GM21723 (cell line): ENCODE data around the gene MASP2.
"Not testable (repeated sequence)": the region's sequence is repeated elsewhere in the genome, so short reads cannot be mapped to it uniquely, and the experiment has no call there.

ENCODE experiments used
- ATAC-seq: cut with Tn5 transposase; IDR thresholded peaks from one replicate; pipeline ENCODE4 v1.9.1; 2021; ENCODE audit warnings: mild to moderate bottlenecking, moderate library complexity; ENCODE audit not compliant: unreplicated experiment

The MASP2 gene

GRCh38 chr1:11046625-11047365, at the start of gene MASP2:
TSS of gene MASP2 (minus strand) at chr1:11047239. CDS start at chr1:11047207, 32 bp downstream.
- ATAC-seq, result no peak

GRCh38 chr1:11083784-11084183, 36.7 kb upstream of the MASP2 start:
- ATAC-seq, result not testable (repeated sequence)

DNA sequence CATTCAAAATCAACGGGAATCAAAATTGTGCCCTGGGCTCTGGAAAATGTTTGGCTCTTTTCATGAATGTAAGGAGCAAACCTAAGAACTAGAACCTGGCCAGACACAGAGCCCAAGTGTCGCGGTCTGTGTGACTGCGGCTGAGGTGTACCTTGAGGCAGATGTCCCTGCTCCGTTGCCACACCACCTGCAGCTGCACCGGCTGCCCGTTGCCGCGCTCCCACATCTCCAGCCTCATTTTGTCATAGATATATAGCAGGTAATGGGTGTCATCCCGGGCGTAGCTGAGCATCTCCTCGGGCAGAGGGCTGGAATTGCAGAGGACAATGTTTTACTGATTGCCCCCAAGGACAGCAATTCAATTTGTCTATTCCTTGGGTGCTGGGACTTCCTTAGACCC, 33.9 kb upstream of the MASP2 start:
- no peak for ATAC-seq

DNA sequence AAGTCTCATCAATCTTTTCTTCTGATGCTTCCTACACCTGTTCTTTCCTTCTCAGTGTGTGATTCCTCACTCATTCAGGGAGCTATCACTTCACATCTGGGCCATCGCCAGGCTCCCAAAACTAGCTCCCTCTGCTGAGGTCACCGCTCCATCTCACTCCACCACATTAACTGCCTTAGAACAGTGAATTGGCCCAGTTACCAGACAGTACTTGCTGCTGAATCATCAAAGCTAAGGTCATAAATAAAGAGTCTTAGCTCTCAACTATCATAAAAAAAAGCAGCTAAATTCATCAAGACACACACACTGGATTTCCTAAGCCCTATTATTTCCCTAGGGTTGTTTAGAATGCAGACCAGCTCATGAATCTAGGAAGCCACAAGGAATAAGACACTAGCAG, 31.6 kb upstream of the MASP2 start:
- ATAC-seq, result no peak

- not testable (repeated sequence) for ATAC-seq
Measured at GRCh38 chr1:11073398-11073797, 26.4 kb upstream of the MASP2 start.

- no peak for ATAC-seq
Measured at GRCh38 chr1:11072216-11072917, 25.3 kb upstream of the MASP2 start.

GRCh38 chr1:11071463-11072215, 24.6 kb upstream of the MASP2 start:
- no peak for ATAC-seq

DNA sequence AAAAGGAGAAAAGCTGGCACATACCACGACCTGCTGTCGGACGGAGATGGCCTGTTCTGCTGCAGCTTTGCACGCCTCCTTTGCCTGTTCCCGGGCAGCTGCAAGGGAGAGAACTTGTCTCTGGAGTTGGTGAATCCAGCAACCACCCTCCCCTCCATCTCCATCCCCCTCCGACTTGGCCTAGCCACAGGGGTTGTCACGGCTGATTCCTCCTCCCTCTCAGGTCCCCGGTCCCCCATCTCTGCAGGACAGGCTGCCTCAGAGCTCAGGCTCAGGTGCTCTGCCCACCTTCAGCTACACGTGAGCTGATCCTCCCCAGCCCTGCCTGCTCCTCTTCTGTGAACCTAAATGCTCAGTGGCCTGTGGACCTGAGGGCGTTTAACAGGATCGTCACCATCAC, 23.8 kb upstream of the MASP2 start:
- ATAC-seq, result no peak

GRCh38 chr1:11068600-11069473, 21.8 kb upstream of the MASP2 start:
- ATAC-seq, result no peak

- no peak for ATAC-seq
Measured at GRCh38 chr1:11067716-11068599, 20.9 kb upstream of the MASP2 start.

GRCh38 chr1:11065796-11066195, 18.8 kb upstream of the MASP2 start:
- ATAC-seq, result no peak

DNA sequence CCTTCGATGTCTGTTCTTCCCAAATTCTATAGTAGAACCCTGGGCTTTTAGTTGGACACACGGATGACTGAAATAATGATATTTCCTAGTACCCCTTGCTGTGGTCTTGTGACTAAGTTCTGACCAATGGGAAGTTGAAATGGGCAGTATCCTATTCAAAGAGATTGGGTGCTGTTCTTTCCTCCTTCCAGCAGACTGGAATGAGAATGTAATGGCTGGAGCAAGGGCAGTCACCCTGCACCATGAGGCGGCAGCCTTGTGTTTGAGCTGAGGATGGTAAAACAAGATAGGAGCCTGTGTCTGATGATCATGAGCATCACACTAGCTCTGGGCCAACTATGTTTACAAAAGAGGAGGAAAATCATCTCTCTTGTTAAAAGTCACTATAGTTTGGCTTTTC, 17.9 kb upstream of the MASP2 start:
- ATAC-seq, result no peak

GRCh38 chr1:11063937-11064537, 17.0 kb upstream of the MASP2 start:
- ATAC-seq, result not testable (repeated sequence)

DNA sequence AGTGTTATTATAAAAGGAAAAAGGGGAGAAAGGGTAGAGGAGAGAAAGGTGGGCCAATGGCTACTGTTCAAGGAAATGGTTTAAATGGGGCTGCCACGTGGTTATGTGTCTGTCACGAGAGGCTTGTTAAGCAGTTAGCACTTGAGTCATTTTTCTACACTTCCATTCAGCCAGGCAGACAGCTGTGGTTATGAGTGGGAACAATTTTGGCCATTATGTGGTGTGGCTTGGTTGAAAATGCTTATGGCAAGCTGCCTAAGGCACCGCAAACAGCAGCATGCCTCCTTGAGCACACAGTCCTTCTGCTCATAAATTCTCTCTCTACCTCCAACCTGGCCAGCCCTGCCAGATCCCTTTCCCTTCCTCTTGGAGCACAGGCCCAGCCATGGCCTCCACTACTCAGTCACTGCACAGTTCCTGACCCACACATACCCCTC, 15.9 kb upstream of the MASP2 start:
- no peak for ATAC-seq

DNA sequence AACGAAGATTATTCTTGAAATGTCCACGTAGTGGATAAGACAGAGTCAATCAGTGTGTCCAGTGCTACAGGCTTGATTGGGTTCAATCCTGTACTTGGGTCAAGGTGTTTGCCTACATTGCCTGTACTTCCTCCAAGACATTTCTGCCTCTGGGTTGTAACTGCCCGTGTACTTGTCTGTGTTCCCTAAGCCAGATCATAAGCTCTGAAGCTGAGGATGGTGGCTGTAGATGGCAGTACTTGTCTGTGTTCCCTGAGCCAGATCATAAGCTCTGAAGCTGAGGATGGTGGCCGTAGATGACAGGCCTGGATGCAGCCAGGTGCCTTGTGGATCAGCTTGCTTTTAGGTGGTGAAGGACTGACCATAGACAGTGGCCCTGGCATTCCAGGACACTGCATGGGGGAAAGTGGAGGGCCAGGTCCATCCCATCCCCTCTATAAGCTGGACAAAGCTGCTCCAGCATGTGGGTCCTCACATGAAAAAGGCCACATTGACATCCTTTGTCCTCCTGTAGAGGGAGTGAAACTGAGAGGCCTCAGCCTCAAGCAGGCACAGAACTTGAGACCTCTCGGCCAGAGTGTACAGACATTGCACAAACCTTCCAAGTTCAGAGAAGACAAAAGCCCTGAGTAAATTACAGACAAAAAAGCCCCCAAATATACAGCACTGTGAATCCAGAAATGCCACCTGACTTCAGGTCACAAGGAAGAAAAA, 14.8 kb upstream of the MASP2 start:
- no peak for ATAC-seq

DNA sequence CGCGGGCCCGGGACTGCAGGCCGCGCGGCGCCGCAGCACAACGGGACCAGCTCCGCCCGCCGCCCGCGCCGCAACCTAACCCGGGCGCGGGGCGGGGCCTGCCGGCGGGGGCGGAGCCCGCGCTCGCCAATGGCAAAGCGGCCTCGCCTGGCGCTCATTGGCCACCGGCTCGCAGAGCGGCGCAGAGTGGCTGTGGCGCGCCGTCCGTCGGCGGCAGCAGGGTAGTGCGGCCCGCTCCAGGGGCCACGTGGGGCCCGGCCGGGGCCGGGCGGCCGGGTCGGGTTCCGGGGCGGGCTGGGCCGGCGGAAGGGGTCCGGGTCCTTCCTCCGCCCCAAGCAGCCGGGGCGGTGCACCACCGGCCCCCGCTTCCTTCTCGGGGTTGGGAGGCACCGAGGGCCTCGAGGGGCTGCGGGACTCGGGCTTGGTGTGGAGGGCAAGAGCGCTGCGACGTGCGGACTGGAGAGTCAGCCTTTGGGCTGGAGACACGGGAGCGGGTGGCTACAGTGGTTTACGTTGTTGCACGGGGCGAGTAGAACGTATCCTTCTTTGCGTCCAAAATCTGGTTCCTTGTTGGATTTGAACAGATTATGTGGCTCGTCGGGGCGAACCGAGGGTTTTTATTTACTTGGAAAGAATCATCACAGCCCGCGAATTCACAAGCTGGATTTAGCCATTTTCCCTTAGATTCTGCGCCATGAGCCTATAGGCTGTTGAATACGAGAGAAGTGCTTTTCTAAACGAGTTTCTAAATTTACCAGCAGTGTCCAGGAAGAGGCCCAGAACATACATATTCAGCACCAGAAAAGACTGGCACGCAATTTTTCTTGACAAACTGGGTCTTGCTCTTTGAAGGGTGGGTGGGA, 13.2 kb upstream of the MASP2 start, which contains the start of gene SRM:
Gene SRM (minus strand): TSS at position 51 of the 863 bp plus-strand sequence. CDS start 75 bp downstream, outside the sequence.
- peak; percentile 85 for ATAC-seq

- peak; percentile 17 for ATAC-seq
Measured at GRCh38 chr1:11059155-11059967, 12.3 kb upstream of the MASP2 start.
